Skeletal muscle tissue (tissue), 4 donors: ENCODE data around the gene SOBP. TPM values are rescaled to one million over a fixed set of nuclear protein-coding genes. Genes with fewer than 3 reads are reported as not detected.

Experiments used
- H3K27ac ChIP-seq: one replicate; pipeline ENCODE4 v1.7.0; 2013; ENCODE audit warnings: mild to moderate bottlenecking, low read depth, low read length, inconsistent platforms
- H3K27me3 ChIP-seq, 3 donors: one replicate each; pipeline ENCODE4 v1.7.0; 2013; ENCODE audit warnings: low read length in 3 of 3; ENCODE audit not compliant: control insufficient read depth in 3 of 3, insufficient read depth in 3 of 3
- H3K36me3 ChIP-seq, 3 donors: one replicate each; pipeline ENCODE4 v1.7.0; 2013; ENCODE audit warnings: low read length in 3 of 3; ENCODE audit not compliant: control insufficient read depth in 3 of 3, insufficient read depth in 3 of 3
- H3K4me1 ChIP-seq, 3 donors: one replicate each; pipeline ENCODE4 v1.7.0; 2013; ENCODE audit warnings: low read length in 3 of 3, mild to moderate bottlenecking in 3 of 3; ENCODE audit not compliant: control insufficient read depth in 3 of 3, insufficient read depth in 3 of 3
- H3K4me3 ChIP-seq, 3 donors: one replicate each; pipeline ENCODE4 v1.7.0; 2013; ENCODE audit warnings: low read length in 3 of 3
- H3K9ac ChIP-seq, 3 donors: one replicate each; pipeline ENCODE4 v1.7.0; 2013; ENCODE audit warnings: low read length in 3 of 3, mild to moderate bottlenecking in 3 of 3, moderate library complexity in 2 of 3, low read depth in 1 of 3
- H3K9me3 ChIP-seq, 3 donors: one replicate each; pipeline ENCODE4 v1.7.0; 2013; ENCODE audit warnings: low read length in 3 of 3; ENCODE audit not compliant: control insufficient read depth in 3 of 3
- total RNA-seq: library from RNA; depleted of rRNA; stranded (reverse); fragments of >200 nt; gene quantifications from one replicate; pipeline ENCODE4 v1.2.3, GENCODE V29; 2014
- donor health status: Osteomylitis.

Gene SOBP
- total RNA-seq, 1 donor from 2014 or later, result 20.4 TPM

- no peaks in the 10 kb centered on the region for H3K27me3 ChIP-seq
- H3K4me1 ChIP-seq, result no peaks in the 10 kb centered on the region
- H3K27ac ChIP-seq, result no peak overlapping the region
- no peak overlapping the region for H3K9ac ChIP-seq
- no peak overlapping the region for H3K4me3 ChIP-seq
- no peaks in the 10 kb centered on the region for H3K9me3 ChIP-seq
- H3K36me3 ChIP-seq, result peaks cover 5 to 13% (median 6%) of the 10 kb centered on the region in 3 donors
These were observed 86.9 kb downstream of the SOBP start for GRCh38 chr6:107576852-107577251.

GRCh38 chr6:107578642-107579341 lies 88.9 kb downstream of the SOBP start:
- no peak overlapping the region for H3K9ac ChIP-seq
- H3K9me3 ChIP-seq, result no peaks in the 10 kb centered on the region
- H3K27ac ChIP-seq, result no peak overlapping the region
- no peaks in the 10 kb centered on the region for H3K4me1 ChIP-seq
- peaks cover 5 to 15% (median 6%) of the 10 kb centered on the region in 3 donors for H3K36me3 ChIP-seq
- no peaks in the 10 kb centered on the region for H3K27me3 ChIP-seq
- H3K4me3 ChIP-seq, result no peak overlapping the region

- no peaks in the 10 kb centered on the region for H3K27me3 ChIP-seq
- H3K4me1 ChIP-seq, result no peaks in the 10 kb centered on the region
- H3K9me3 ChIP-seq, result no peaks in the 10 kb centered on the region
- H3K9ac ChIP-seq, result no peak overlapping the region
- no peak overlapping the region for H3K27ac ChIP-seq
- no peak overlapping the region for H3K4me3 ChIP-seq
- peaks cover 4 to 12% (median 5%) of the 10 kb centered on the region in 3 donors for H3K36me3 ChIP-seq
These were observed 89.6 kb downstream of the SOBP start for GRCh38 chr6:107579456-107580056.

GRCh38 chr6:107582086-107582485 lies 92.2 kb downstream of the SOBP start:
- peaks cover 0 to 2% (median 0%) of the 10 kb centered on the region in 3 donors for H3K36me3 ChIP-seq
- H3K27me3 ChIP-seq, result no peaks in the 10 kb centered on the region
- H3K9me3 ChIP-seq, result no peaks in the 10 kb centered on the region
- H3K4me1 ChIP-seq, result no peaks in the 10 kb centered on the region
- H3K27ac ChIP-seq, result no peak overlapping the region
- H3K9ac ChIP-seq, result no peak overlapping the region
- H3K4me3 ChIP-seq, result no peak overlapping the region

GRCh38 chr6:107584726-107585125 lies 94.8 kb downstream of the SOBP start:
- no peak overlapping the region for H3K4me3 ChIP-seq
- no peaks in the 10 kb centered on the region for H3K9me3 ChIP-seq
- H3K4me1 ChIP-seq, result peaks cover 0 to 4% (median 4%) of the 10 kb centered on the region in 3 donors
- peaks cover 0 to 2% (median 0%) of the 10 kb centered on the region in 3 donors for H3K36me3 ChIP-seq
- H3K9ac ChIP-seq, result no peak overlapping the region
- no peaks in the 10 kb centered on the region for H3K27me3 ChIP-seq
- no peak overlapping the region for H3K27ac ChIP-seq

- Histone ChIP-seq H3K4me3 (no peak overlapping the region), H3K36me3 (peaks cover 0 to 2% (median 0%) of the 10 kb centered on the region in 3 donors), H3K9ac (no peak overlapping the region), H3K27ac (no peak overlapping the region), H3K4me1 (peaks cover 0 to 4% (median 4%) of the 10 kb centered on the region in 3 donors), H3K9me3 (no peaks in the 10 kb centered on the region), H3K27me3 (no peaks in the 10 kb centered on the region)
These were observed 96.0 kb downstream of the SOBP start for GRCh38 chr6:107585815-107586435.

GRCh38 chr6:107587451-107587850 lies 97.5 kb downstream of the SOBP start:
- no peak overlapping the region for H3K4me3 ChIP-seq
- no peaks in the 10 kb centered on the region for H3K27me3 ChIP-seq
- peaks cover 0 to 2% (median 0%) of the 10 kb centered on the region in 3 donors for H3K36me3 ChIP-seq
- peaks cover 0 to 9% (median 4%) of the 10 kb centered on the region in 3 donors for H3K4me1 ChIP-seq
- H3K27ac ChIP-seq, result no peak overlapping the region
- no peaks in the 10 kb centered on the region for H3K9me3 ChIP-seq
- no peak overlapping the region for H3K9ac ChIP-seq

- Histone ChIP-seq H3K4me3 (no peak overlapping the region), H3K27me3 (no peaks in the 10 kb centered on the region), H3K9ac (no peak overlapping the region), H3K4me1 (peaks cover 2 to 18% (median 12%) of the 10 kb centered on the region in 3 donors), H3K27ac (no peak overlapping the region), H3K36me3 (no peaks in the 10 kb centered on the region), H3K9me3 (no peaks in the 10 kb centered on the region)
These were observed 99.3 kb downstream of the SOBP start for GRCh38 chr6:107589199-107589598.

GRCh38 chr6:107589934-107590333 lies 100.0 kb downstream of the SOBP start:
- H3K27ac ChIP-seq, result no peak overlapping the region
- H3K36me3 ChIP-seq, result no peaks in the 10 kb centered on the region
- no peak overlapping the region for H3K4me3 ChIP-seq
- no peak overlapping the region for H3K9ac ChIP-seq
- H3K9me3 ChIP-seq, result no peaks in the 10 kb centered on the region
- H3K27me3 ChIP-seq, result no peaks in the 10 kb centered on the region
- H3K4me1 ChIP-seq, result peaks cover 7 to 24% (median 17%) of the 10 kb centered on the region in 3 donors

GRCh38 chr6:107590378-107590777 lies 100.5 kb downstream of the SOBP start:
- no peaks in the 10 kb centered on the region for H3K9me3 ChIP-seq
- H3K9ac ChIP-seq, result no peak overlapping the region
- no peaks in the 10 kb centered on the region for H3K36me3 ChIP-seq
- no peak overlapping the region for H3K4me3 ChIP-seq
- H3K4me1 ChIP-seq, result peaks cover 7 to 24% (median 19%) of the 10 kb centered on the region in 3 donors
- H3K27ac ChIP-seq, result no peak overlapping the region
- no peaks in the 10 kb centered on the region for H3K27me3 ChIP-seq
